ENCODE results near the gene COPG2. TPM values are rescaled to one million over a fixed set of nuclear protein-coding genes. Genes with fewer than 3 reads are reported as not detected.

COPG2 gene
- total and polyA plus RNA-seq, 2 experiments from 2014 or later: 4.9 to 66.3 TPM

DNA sequence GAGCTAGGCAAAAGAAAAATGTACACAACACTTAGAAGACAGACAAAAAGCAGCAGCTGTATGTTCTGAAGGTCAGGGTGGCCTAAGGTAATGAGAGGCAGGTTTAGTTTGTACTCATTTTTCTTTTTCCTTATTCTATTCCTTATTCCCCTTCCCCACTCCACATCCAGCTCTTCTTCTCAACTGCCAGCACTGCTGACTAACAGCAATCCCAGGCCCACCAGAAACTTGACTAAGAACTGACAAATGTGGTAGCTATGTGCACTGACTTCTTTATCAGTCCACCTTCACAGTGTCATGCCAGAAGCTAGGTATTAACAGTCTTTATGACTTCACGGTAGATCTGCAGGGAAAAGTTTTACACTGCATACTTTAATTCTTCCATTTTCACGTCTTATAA, 6.1 kb downstream of the COPG2 start:
- no peak for DNase-seq (ENCODE audit: low spot score)
- no peaks in the 10 kb centered on the region for H3F3A ChIP-seq (replicated peaks; ENCODE audit: low read depth)
- Mint-ChIP-seq H3K27me3 (ENCODE audit: insufficient read depth, low read depth, poor library complexity) (no peaks in the 10 kb centered on the region), H3K36me3 (ENCODE audit: low read depth) (peaks cover 39% of the 10 kb centered on the region), H3K27ac (no peak overlapping the region), H3K4me1 (0 out of 3 replicates have a peak, but pooled peaks cover 2% of the 10 kb centered on the region), H3K9me3 (no peaks in the 10 kb centered on the region), H3K4me3 (no peak overlapping the region)
- H3K79me2 ChIP-seq (replicated peaks; ENCODE audit: insufficient read depth): no peaks in the 10 kb centered on the region
- H3K27me3 ChIP-seq (ENCODE audit: insufficient read depth): no peaks in the 10 kb centered on the region
- H3K36me3 ChIP-seq (ENCODE audit: insufficient read depth): peaks cover 23% of the 10 kb centered on the region
- H2AFZ ChIP-seq: no peak overlapping the region
- H3K4me2 ChIP-seq: no peak overlapping the region
- H3K9me2 ChIP-seq (ENCODE audit: insufficient read depth): no peaks in the 10 kb centered on the region
- no peaks in the 10 kb centered on the region for H3K4me1 ChIP-seq (ENCODE audit: insufficient read depth)
- H4K20me1 ChIP-seq (replicated peaks; ENCODE audit: insufficient read depth): no peaks in the 10 kb centered on the region
- ATAC-seq: no peak
- no peak overlapping the region for H3K4me3 ChIP-seq
- no peak overlapping the region for H3K27ac ChIP-seq (ENCODE audit: low read depth)
- TF ChIP-seq STAT1 (IDR thresholded peaks at IDR 0.05; ENCODE audit: unreplicated experiment) (no peak), CREB1 (CRISPR knock-in tag; IDR thresholded peaks at IDR 0.05; ENCODE audit: low read depth) (no peak), POLR2AphosphoS5 (IDR thresholded peaks at IDR 0.05; ENCODE audit: low read depth) (no peak), ZNF114 (CRISPR knock-in tag; IDR thresholded peaks at IDR 0.05) (no peak), EZH2phosphoT487 (IDR thresholded peaks at IDR 0.05; ENCODE audit: unreplicated experiment) (no peak)
- TF ChIP-seq, protein P1, sequence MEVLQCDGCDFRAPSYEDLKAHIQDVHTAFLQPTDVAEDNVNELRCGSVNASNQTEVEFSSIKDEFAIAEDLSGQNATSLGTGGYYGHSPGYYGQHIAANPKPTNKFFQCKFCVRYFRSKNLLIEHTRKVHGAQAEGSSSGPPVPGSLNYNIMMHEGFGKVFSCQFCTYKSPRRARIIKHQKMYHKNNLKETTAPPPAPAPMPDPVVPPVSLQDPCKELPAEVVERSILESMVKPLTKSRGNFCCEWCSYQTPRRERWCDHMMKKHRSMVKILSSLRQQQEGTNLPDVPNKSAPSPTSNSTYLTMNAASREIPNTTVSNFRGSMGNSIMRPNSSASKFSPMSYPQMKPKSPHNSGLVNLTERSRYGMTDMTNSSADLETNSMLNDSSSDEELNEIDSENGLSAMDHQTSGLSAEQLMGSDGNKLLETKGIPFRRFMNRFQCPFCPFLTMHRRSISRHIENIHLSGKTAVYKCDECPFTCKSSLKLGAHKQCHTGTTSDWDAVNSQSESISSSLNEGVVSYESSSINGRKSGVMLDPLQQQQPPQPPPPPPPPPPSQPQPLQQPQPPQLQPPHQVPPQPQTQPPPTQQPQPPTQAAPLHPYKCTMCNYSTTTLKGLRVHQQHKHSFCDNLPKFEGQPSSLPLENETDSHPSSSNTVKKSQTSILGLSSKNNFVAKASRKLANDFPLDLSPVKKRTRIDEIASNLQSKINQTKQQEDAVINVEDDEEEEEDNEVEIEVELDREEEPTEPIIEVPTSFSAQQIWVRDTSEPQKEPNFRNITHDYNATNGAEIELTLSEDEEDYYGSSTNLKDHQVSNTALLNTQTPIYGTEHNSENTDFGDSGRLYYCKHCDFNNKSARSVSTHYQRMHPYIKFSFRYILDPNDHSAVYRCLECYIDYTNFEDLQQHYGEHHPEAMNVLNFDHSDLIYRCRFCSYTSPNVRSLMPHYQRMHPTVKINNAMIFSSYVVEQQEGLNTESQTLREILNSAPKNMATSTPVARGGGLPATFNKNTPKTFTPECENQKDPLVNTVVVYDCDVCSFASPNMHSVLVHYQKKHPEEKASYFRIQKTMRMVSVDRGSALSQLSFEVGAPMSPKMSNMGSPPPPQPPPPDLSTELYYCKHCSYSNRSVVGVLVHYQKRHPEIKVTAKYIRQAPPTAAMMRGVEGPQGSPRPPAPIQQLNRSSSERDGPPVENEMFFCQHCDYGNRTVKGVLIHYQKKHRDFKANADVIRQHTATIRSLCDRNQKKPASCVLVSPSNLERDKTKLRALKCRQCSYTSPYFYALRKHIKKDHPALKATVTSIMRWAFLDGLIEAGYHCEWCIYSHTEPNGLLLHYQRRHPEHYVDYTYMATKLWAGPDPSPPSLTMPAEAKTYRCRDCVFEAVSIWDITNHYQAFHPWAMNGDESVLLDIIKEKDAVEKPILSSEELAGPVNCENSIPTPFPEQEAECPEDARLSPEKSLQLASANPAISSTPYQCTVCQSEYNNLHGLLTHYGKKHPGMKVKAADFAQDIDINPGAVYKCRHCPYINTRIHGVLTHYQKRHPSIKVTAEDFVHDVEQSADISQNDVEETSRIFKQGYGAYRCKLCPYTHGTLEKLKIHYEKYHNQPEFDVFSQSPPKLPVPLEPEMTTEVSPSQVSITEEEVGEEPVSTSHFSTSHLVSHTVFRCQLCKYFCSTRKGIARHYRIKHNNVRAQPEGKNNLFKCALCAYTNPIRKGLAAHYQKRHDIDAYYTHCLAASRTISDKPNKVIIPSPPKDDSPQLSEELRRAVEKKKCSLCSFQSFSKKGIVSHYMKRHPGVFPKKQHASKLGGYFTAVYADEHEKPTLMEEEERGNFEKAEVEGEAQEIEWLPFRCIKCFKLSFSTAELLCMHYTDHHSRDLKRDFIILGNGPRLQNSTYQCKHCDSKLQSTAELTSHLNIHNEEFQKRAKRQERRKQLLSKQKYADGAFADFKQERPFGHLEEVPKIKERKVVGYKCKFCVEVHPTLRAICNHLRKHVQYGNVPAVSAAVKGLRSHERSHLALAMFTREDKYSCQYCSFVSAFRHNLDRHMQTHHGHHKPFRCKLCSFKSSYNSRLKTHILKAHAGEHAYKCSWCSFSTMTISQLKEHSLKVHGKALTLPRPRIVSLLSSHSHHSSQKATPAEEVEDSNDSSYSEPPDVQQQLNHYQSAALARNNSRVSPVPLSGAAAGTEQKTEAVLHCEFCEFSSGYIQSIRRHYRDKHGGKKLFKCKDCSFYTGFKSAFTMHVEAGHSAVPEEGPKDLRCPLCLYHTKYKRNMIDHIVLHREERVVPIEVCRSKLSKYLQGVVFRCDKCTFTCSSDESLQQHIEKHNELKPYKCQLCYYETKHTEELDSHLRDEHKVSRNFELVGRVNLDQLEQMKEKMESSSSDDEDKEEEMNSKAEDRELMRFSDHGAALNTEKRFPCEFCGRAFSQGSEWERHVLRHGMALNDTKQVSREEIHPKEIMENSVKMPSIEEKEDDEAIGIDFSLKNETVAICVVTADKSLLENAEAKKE (CRISPR knock-in tag; IDR thresholded peaks at IDR 0.05): no peak
- TF ChIP-seq, protein P2, sequence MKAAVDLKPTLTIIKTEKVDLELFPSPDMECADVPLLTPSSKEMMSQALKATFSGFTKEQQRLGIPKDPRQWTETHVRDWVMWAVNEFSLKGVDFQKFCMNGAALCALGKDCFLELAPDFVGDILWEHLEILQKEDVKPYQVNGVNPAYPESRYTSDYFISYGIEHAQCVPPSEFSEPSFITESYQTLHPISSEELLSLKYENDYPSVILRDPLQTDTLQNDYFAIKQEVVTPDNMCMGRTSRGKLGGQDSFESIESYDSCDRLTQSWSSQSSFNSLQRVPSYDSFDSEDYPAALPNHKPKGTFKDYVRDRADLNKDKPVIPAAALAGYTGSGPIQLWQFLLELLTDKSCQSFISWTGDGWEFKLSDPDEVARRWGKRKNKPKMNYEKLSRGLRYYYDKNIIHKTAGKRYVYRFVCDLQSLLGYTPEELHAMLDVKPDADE (IDR thresholded peaks at IDR 0.05): no peak
